Head of caudate nucleus (tissue), 42 donors: Measurements from ENCODE around the gene SMG7.

ENCODE experiments used
- DNase-seq, 42 donors: peaks; one replicate each; pipeline versions ENCODE4 v3.0.0 to v3.0.0-alpha.2; 2020 to 2021; ENCODE audit warnings: mixed read lengths in 7 of 42
- intact Hi-C: fragments of 100-400 bp; cut with DNase I; formaldehyde crosslinking; loops from one replicate; pipeline ENCODE4 v1.15.0; 2022

Gene SMG7

DNA sequence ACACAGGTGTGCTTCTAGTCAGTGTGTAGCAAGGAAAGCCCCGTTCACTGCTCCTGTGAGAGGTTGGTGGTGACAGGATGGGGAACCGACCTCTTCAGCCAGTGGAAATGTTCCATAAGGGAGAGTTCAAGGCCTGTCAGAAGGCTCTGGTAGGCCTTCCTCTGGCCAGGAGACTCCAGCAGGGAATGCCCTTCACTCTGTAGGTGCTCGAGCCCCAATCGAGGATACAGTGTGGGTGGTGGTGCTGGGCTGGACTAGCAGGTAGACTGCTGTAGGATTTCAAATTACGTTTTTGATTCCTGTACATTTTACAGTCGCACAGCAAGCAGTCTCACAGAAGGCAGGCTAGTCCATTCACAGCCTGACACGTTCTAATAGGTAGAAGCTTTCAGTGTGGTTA, 80.1 kb downstream of the SMG7 start:
- intact Hi-C loops: no loop called here
- no peak for DNase-seq

DNA sequence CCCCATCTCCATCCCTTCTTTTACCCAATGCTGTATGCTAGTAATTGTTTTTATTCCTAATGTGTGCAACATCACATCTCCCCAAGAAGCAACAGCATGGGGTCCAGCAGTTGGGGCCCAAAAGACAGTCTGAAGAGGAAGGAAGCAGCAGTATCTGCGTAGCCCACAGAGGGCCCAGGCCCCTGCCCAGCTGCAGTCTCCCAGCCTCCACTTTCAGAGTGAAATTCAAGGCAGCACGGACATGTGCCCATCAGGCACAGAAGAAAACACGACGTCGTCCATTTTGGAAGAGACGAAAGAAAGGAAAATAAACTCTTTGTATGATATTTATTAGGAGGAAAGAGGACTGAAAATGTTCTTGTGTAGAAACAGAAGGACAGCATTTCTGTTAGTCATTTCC, 80.6 kb downstream of the SMG7 start:
- intact Hi-C loops: no loop called here
- no peak for DNase-seq

DNA sequence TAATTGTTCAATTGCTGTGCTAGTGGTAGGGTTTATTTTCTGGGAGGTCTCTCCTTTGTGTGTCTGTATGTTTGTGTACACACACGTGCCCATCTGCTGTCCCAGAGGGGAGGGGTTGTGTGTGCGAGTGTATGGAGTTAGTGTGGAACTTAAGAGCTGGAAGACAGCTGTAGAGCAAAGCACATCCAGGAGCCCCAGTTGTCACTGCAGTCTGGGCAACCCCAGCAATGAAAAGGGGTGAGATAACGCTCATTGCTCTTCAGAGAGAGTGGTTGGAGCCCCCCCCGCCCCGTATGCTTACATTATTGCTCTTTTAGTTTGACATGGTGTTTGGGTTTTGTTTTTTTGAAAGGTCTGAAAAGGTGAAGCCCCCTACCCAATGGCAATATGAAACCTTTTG, 81.0 kb downstream of the SMG7 start:
- no peak for DNase-seq
- intact Hi-C loops: no loop called here

DNA sequence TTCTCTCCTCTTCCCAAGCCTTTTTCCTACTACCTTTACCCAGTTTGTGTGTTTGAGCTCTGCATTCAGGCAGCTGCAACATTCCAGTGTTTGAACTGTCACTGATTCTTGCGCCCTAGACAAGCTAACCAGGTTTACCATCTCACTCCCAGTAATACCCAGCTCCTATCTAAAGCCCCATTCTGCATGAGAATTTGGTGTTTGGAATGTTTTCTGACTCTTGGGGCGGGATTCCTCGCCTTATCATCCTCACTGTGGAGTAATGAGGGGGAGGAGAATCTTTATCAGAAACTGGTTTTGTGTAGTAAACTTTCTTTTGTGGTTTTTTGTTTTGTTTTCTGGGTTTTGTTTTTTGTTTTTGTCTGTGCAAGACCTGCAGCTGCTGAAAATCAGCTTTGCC, 81.5 kb downstream of the SMG7 start:
- intact Hi-C loops: no loop called here

DNA sequence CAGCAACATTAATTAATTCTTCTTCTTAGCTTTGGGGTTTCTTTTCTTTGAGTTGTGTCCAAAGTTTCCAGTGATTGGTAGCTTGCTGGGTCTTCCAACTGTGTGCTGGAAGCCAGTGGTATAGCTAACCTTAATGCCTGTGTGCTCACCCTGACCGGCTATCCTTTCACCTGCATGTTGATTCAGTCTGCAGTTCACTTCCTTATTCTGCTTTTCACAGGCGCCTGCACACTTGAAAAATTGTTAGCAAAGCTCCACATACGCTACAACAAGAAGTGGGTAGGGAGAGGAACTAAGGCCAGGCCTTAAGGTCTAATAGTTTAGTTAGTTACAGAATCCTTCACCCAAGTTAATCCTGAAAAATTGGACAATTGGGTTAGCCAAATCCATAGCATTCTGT, 82.3 kb downstream of the SMG7 start:
- no peak for DNase-seq
- intact Hi-C loops: no loop called here

More for the DNA sequence above, 81.5 kb downstream of the SMG7 start:
- DNase-seq: no peak

DNA sequence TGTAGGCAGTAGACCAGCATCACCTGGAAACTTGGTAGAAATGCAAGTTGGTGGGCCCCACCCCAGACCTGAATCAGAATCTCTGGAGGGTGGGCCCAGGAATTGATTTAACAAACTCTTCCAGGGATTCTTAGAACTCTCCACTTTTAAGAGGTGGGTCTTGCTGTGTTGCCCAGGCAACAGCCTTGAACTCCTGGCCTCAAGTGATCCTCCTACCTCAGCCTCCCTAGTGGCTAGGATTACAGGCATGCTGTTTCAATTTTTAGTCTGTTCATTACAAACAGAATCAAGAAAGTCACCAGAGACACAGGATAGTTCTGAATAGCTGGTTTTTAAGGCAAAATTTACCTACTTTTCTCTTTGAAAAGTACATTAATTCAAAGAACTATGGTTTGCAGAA, 86.8 kb downstream of the SMG7 start:
- intact Hi-C loops: no loop called here

DNA sequence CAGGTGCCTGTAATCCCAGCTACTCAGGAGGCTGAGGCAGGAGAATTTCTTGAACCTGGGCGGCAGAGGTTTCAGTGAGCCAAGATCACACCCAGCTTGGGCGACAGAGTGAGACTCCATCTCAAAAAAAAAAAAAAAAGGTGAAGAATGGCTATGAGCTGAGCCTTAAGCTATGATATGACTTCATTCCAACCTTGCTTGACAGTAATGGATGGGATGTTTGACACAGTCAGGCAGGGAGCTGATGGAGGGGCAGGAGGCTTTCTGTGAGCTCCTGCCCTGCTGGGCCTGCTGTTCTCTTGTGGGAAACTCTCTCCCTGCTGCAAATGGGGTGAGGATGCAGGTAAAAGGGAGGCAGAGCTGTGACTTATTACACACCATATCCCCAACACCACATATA, 90.4 kb downstream of the SMG7 start:
- intact Hi-C loops: no loop called here
- DNase-seq: no peak

More for the DNA sequence above, 86.8 kb downstream of the SMG7 start:
- no peak for DNase-seq

DNA sequence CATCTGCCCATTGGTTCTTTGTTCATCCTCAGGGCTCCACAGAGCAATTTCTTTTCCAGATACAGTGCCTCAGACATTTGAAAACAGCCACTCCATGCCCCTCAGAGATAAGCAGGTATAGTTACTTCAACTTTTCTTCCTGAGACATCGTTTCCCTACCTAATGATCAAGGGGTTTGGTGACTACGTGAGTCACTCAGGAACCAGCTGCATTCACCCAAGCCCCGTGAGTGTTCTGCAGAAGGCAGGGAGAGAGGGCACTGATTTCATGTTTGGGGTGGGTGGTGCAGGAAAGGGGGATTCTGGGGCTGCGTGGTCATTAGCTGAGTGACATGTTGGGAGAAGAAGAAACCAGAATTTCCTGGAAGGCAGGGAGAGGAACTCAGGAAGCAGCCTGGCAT, 93.0 kb downstream of the SMG7 start:
- intact Hi-C loops: no loop called here
- DNase-seq: no peak

DNA sequence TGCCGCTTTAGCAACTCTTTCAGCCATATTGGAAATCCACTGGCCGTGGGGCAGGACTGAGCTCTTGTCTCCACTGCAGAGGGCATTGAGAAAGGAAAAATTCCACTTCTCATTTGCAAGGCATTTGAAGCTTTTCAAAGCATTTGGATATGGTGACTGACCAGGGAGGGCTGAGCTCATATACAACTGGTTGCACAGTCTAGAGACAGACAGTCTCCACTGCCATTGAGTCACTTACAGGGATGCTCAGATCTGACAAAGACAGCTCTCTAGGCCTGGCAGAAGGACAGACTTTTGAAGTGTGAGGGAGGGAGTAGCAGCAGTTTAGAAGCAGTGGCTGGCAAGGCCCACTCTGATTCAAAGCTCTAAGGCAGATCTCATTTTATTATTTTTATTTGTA, 93.7 kb downstream of the SMG7 start:
- no peak for DNase-seq
- intact Hi-C loops: no loop called here

DNA sequence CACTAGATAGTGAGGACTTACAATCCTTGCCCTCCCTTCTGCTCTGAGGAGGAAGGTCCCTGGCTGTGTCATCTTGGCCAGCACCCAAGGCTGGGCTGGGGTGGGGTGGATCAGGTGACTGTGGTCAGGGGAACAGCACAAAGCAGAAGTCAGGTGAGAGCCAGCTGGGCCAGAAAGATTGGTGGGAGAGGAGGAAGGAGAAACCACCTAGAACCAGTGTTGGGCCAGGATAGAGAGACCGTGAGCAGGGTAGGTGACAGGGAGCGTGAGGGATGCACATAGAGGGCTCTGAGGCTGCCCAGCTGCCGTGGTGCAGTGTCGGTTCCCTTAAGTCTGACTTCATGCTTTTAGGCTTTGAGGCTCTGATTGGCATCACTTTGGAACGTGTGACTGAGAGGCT, 95.3 kb downstream of the SMG7 start:
- intact Hi-C loops: no loop called here
- peak in 1 of 42 donors; percentile 35 for DNase-seq

DNA sequence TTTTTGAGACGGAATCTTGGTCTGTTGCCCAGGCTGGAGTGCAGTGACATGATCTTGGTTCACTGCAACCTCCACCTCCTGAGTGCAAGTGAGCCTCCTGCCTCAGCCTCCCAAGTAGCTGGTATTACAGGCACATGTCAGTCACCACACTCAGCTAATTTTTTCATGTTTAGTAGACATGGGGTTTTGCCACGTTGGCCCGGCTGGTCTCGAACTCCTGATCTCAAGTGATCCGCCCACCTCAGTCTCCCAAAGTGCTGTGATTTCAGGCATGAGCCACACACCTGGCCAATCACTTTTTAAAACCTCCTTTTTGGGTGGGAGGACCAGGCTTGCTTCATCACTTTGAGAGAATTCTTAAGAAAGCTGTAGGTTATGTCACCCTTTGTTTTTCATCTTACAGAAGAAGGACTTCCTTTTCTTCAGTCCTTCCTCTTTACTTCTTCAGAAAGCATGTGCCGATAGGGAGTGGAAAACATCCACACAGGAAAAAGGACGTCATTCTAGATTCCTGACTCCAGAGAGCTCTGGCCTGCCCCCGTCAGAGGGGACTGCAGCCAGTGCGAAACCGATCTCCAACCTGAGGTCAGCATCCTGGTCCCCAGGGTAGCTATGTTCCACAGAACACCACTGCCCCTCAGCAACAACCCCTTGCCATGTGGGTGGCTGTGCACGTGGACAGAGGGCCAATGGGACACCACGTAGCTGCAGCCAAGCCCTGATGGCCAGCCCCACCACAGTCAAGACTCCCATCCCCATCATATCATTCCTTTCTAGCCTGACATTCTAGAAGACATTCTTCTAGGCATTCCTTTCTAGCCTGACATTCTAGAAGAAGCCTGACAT, 96.1 kb downstream of the SMG7 start:
- intact Hi-C loops: no loop called here
- no peak for DNase-seq

DNA sequence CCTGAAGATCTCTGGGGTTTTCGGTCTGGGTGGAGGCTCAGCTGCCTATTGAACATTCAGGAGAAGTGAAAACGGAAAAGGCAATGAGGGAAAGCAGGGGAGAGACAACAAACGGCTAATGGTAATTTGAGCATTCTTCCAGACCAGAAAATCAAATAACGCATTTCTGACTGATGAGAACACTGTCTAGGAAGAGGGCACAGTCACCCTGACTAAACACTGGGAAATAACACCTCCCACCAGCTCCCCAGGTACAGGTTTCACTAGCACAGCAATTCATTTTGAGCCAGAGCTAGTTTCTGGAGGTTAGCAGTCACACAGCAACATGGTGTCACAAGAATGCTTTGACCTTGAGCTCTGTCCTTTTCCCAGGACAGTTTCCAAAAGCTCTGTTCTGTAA, 96.8 kb downstream of the SMG7 start:
- peak in 4 of 42 donors; percentile 30 to 59 (median 39) for DNase-seq
- intact Hi-C loops: no loop called here

DNA sequence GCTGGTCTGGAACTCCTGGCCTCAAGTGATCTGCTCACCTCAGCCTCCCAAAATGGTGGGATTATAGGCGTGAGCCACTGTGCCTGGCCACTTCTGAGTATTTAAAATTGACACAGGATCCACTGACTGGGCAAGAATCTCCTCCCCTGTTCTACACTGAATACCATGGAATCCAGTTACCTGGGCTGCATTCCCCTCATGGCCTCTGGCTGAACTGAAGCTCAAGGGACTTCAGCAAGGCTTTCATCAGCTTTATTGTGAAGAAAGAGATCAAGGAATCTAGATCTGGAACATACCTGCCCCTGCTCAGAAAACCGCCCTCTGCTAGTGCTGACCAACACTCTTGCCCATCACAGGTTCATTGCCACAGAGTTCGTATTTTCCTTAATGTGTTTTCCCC, 97.5 kb downstream of the SMG7 start:
- intact Hi-C loops: no loop called here
- no peak for DNase-seq

DNA sequence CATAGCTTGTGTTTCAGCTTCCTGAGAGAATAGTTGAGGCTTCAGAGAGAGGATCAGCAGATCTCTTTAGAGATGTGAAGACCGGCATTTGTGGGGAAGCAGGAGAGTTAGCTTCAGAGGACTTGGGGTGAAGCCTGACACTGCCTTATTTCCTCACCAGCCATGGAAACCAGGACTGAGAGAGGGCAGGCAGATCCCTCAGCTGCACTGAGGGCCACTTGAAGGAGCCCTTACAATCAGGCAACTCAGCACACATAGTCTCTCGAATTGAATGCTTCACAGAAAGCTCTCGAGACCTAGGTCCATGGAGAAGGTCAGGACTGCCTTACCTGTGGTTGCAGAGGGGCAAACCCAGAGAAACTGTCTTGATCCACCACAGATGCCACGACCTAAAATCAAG, 98.2 kb downstream of the SMG7 start:
- intact Hi-C loops: no loop called here
- DNase-seq: no peak

DNA sequence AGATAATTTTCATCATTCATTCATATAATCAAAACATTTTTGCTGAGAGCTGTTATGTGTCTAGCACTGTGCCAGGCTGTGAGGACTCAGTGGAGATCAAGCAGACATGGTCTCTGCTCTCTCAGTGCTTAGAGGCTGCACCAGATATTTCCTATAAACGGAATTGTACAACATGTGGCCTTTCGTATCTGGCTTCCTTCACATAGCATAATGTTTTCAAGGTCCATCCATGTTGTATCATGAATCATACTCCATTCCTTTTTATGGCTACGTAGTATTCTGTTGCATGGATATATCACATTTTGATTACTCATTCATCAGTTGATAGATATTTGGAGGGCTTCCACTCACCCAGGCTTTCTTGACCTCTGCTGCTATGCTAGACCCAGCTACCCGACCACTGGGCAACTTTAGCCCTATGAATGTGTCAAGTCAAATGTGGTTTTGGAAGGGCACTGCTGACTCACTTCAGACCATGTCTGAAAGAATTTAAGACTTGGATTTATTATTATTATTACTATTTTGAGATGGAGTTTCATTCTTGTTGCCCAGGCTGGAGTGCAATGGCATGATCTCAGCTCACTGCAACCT, 99.5 kb downstream of the SMG7 start:
- DNase-seq: no peak
- intact Hi-C loops: no loop called here

DNA sequence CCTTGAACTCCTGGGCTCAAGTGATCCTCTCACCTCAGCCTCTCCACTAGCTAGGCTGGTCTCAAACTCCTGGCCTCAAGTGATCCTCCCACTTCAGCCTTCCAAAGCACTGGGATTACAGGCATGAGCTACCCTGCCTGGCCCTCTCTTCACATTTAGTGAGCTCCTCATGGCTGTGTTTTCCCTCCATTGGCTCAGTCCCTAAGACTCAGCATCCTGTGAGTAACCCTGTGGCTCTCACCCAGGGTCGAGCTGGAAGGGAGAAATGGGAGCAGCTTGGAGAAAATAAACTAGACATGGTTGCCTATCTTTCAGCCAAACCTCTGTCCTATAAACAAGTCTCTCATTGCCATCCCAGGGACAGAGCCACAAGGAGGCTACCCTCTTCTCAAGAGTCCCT, 100.4 kb downstream of the SMG7 start:
- intact Hi-C loops: no loop called here
- no peak for DNase-seq

DNA sequence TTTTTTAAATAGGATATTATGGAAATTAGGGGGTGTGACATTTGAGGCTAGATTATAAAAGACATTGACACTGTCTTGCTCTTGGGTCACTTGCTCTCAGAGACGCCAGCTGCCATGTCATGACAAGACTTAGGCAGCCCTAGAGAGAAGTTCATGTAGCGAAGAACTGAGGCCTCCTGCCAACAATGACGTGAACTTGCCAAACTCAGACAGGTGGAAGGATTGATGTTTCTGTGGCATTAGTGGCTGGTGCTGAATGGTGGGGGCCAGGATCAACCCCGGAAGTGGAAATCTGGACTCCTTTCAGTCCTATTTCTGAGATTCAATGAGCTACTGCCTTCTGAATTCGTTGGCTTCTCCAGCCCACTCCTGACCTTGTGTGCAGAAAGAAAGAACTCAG, 103.3 kb downstream of the SMG7 start:
- DNase-seq: no peak
- intact Hi-C loops: no loop called here

DNA sequence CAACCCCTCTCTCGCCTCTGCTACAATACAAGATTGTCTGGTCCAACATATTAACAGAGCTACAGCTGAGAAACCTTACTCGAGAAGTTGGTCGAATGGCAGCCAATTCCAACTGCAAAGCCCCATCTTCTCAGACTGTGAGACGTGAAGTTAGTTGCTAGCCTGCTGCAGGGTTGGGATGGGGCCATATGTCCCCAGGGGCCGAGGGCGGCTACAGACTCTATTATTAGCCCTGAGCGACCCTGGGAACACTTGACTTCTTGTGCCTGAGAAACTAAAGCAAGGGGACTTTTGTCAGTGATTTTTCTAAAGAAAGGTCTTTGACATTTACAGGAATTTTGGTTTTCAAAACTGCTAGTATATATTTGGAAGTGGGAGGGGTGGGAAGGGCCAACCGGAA, 104.2 kb downstream of the SMG7 start:
- DNase-seq: no peak
- intact Hi-C loops: no loop called here

DNA sequence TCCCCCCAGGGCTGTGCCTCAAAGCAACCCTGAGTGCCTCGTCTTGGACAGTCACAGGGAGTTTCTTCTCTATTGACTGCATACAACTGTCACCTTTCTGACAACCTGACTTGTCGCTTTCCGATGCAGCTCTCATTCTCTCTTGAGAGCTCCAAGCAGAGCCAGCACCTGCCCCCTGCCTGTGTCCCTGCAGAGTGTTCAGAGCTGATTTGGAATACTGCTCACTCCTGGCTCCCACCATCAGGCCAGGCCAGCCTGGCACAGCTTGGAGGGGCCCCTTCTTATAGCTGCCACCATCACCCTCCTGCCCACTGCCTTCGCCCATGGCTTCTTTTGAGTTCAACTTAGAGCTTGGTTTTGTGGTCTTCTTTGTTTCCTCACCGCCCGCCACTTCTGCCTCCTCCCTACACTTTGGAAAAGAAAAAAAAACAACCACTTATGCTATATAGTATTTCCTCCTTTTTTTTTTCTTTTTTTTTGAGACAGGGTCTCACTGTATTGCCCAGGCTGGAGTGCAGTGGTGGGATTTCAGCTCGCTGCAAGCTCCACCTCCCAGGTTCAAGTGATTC, 105.7 kb downstream of the SMG7 start:
- intact Hi-C loops: no loop called here
- no peak for DNase-seq

DNA sequence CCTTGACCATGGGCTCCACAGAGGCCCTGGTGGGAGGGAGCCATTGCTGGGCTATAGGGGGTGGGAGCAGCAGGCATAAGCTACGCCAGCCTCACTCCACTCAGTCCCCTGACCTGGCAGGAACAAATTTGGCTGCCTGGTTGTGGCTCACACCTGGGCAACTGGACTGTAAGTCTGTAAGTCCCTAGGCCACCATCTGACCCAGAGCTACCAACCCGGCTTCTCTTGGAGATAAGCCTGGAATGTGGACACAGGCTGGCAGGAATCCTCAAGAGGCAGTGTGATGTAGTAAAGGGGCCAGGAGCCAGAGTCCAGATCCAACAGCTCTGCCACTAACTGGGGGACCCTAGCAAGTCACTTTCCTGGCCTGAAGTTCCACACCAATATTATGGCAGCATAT, 106.6 kb downstream of the SMG7 start:
- DNase-seq: no peak
- intact Hi-C loops: no loop called here

DNA sequence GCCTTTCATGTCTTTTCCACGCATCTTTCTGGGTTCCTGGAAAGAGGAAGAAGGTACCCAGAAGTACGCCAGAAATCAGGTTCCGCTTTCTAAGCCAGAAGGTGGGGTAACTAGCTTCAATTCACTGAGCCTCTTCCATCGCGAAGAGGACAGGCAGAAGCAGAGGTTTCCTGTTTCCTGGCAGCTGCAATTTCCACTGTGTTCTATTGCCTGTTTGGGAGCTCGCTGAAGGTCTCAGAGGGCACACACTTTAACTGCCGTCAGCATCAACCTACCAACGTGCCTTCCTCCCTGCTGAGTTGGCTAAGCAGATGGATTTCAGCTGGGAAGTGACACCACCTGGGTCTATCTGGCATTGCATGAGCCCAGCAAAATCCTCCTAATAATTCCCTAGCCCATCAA, 108.0 kb downstream of the SMG7 start:
- intact Hi-C loops: no loop called here
- DNase-seq: peak in 13 of 42 donors; percentile 15 to 57 (median 38)
